ENCODE data around the gene REXO5. TPM values are rescaled to one million over a fixed set of nuclear protein-coding genes. Genes with fewer than 3 reads are reported as not detected.

The REXO5 gene
- total RNA-seq, 1 donor from 2014 or later = 1.8 TPM

DNA sequence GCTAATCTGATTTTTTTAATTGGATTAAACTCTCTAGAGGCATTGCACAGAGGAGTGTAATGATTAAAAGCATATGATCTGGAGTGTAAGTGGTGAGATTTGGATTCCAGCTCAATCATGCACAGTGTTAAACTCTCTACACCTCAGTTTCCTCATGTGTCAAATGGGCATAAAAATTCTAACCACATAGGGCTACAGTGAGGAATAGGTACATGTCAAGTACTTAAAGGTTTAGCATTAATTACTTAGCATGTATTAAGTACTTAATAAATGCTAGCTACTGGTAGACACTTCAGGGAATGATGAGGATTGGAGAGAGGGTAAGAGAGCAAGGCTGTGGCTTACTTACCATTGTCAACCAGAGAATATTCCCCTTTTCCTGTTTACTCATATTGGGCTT, 17.2 kb upstream of the REXO5 start:
- Mint-ChIP-seq H3K4me1 (ENCODE audit: low read depth, unreplicated experiment) (no peaks in the 10 kb centered on the region), H3K4me3 (ENCODE audit: unreplicated experiment) (no peak overlapping the region), H3K36me3 (ENCODE audit: low read depth, unreplicated experiment) (no peaks in the 10 kb centered on the region), H3K9me3 (ENCODE audit: unreplicated experiment) (no peaks in the 10 kb centered on the region), H3K27me3 (ENCODE audit: low read depth, unreplicated experiment) (no peaks in the 10 kb centered on the region), H3K27ac (ENCODE audit: unreplicated experiment) (no peak overlapping the region)
- Histone ChIP-seq H3K9me3 (ENCODE audit: insufficient read depth, low read depth, low read length) (no peaks in the 10 kb centered on the region), H3K36me3 (ENCODE audit: insufficient read depth, low read length) (no peaks in the 10 kb centered on the region), H3K4me3 (ENCODE audit: insufficient read depth, low read depth, low read length) (no peak overlapping the region), H2AFZ (ENCODE audit: low read depth, low read length) (no peak overlapping the region), H3K27ac (ENCODE audit: low read depth, low read length) (no peak overlapping the region), H3K4me2 (ENCODE audit: low read length) (no peak overlapping the region), H3K27me3 (ENCODE audit: insufficient read depth, low read length) (no peaks in the 10 kb centered on the region), H3K4me1 (ENCODE audit: insufficient read depth, low read length) (peaks cover 5% of the 10 kb centered on the region), H3K79me2 (ENCODE audit: insufficient read depth, low read length) (no peaks in the 10 kb centered on the region), H3K9ac (ENCODE audit: low read length) (no peak overlapping the region), H4K20me1 (ENCODE audit: insufficient read depth, low read length) (no peaks in the 10 kb centered on the region)
- no peak for DNase-seq (ENCODE audit: low read depth)
- FAIRE-seq = no peak
- TF ChIP-seq, protein P1, sequence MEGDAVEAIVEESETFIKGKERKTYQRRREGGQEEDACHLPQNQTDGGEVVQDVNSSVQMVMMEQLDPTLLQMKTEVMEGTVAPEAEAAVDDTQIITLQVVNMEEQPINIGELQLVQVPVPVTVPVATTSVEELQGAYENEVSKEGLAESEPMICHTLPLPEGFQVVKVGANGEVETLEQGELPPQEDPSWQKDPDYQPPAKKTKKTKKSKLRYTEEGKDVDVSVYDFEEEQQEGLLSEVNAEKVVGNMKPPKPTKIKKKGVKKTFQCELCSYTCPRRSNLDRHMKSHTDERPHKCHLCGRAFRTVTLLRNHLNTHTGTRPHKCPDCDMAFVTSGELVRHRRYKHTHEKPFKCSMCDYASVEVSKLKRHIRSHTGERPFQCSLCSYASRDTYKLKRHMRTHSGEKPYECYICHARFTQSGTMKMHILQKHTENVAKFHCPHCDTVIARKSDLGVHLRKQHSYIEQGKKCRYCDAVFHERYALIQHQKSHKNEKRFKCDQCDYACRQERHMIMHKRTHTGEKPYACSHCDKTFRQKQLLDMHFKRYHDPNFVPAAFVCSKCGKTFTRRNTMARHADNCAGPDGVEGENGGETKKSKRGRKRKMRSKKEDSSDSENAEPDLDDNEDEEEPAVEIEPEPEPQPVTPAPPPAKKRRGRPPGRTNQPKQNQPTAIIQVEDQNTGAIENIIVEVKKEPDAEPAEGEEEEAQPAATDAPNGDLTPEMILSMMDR (IDR thresholded peaks at IDR 0.05; ENCODE audit: insufficient read depth, low read depth, low read length) = no peak
- TF ChIP-seq EZH2 (IDR thresholded peaks at IDR 0.05; ENCODE audit: insufficient read depth, low read length) = no peak

- Histone ChIP-seq H3K4me2 (ENCODE audit: low read length) (no peak overlapping the region), H3K79me2 (ENCODE audit: insufficient read depth, low read length) (no peaks in the 10 kb centered on the region), H3K27ac (ENCODE audit: low read depth, low read length) (no peak overlapping the region), H4K20me1 (ENCODE audit: insufficient read depth, low read length) (no peaks in the 10 kb centered on the region), H3K9me3 (ENCODE audit: insufficient read depth, low read depth, low read length) (no peaks in the 10 kb centered on the region), H3K27me3 (ENCODE audit: insufficient read depth, low read length) (no peaks in the 10 kb centered on the region), H3K36me3 (ENCODE audit: insufficient read depth, low read length) (no peaks in the 10 kb centered on the region), H3K9ac (ENCODE audit: low read length) (no peak overlapping the region), H3K4me1 (ENCODE audit: insufficient read depth, low read length) (peaks cover 5% of the 10 kb centered on the region), H3K4me3 (ENCODE audit: insufficient read depth, low read depth, low read length) (no peak overlapping the region), H2AFZ (ENCODE audit: low read depth, low read length) (peak overlapping the region; percentile 41)
- H3K27me3 Mint-ChIP-seq (ENCODE audit: low read depth, unreplicated experiment) = no peaks in the 10 kb centered on the region
- no peak for TF ChIP-seq EZH2 (IDR thresholded peaks at IDR 0.05; ENCODE audit: insufficient read depth, low read length)
- TF ChIP-seq, protein P1 (IDR thresholded peaks at IDR 0.05; ENCODE audit: insufficient read depth, low read depth, low read length) = no peak
- no peaks in the 10 kb centered on the region for H3K36me3 Mint-ChIP-seq (ENCODE audit: low read depth, unreplicated experiment)
- no peaks in the 10 kb centered on the region for H3K9me3 Mint-ChIP-seq (ENCODE audit: unreplicated experiment)
- DNase-seq (ENCODE audit: low read depth) = peak; percentile 51
- FAIRE-seq = no peak
- no peaks in the 10 kb centered on the region for H3K4me1 Mint-ChIP-seq (ENCODE audit: low read depth, unreplicated experiment)
- no peak overlapping the region for H3K4me3 Mint-ChIP-seq (ENCODE audit: unreplicated experiment)
- no peak overlapping the region for H3K27ac Mint-ChIP-seq (ENCODE audit: unreplicated experiment)
Measured at GRCh38 chr16:20791923-20792612, 14.3 kb upstream of the REXO5 start.

DNA sequence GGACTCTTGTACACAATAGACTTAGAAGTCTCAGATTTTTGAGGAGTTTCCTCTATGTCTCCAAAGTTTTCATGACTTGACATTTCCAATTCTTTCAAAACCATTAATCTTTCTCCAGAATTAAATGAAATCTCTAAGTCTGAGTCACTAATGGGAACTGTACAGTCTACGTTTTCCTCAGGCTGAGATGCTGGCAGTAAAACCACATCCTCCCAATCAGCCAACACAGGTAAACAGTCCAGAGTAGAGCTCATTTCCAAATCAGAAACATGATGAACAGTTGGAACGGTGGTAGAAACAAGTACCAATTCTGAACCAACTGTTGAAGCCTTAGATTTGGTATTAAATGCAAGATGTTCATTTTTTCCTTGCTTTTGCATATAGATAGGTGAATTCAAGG, 8.0 kb upstream of the REXO5 start:
- no peaks in the 10 kb centered on the region for H3K27me3 Mint-ChIP-seq (ENCODE audit: low read depth, unreplicated experiment)
- no peaks in the 10 kb centered on the region for H3K79me2 ChIP-seq (ENCODE audit: insufficient read depth, low read length)
- H3K27me3 ChIP-seq (ENCODE audit: insufficient read depth, low read length) = no peaks in the 10 kb centered on the region
- FAIRE-seq (no peak), DNase-seq (ENCODE audit: low read depth) (no peak)
- H3K4me3 ChIP-seq (ENCODE audit: insufficient read depth, low read depth, low read length) = no peak overlapping the region
- H3K4me3 Mint-ChIP-seq (ENCODE audit: unreplicated experiment) = no peak overlapping the region
- no peak overlapping the region for H3K4me2 ChIP-seq (ENCODE audit: low read length)
- H2AFZ ChIP-seq (ENCODE audit: low read depth, low read length) = no peak overlapping the region
- H3K27ac Mint-ChIP-seq (ENCODE audit: unreplicated experiment) = no peak overlapping the region
- no peak overlapping the region for H3K9ac ChIP-seq (ENCODE audit: low read length)
- H3K9me3 ChIP-seq (ENCODE audit: insufficient read depth, low read depth, low read length) = no peaks in the 10 kb centered on the region
- H3K4me1 ChIP-seq (ENCODE audit: insufficient read depth, low read length) = no peaks in the 10 kb centered on the region
- H3K4me1 Mint-ChIP-seq (ENCODE audit: low read depth, unreplicated experiment) = no peaks in the 10 kb centered on the region
- peaks cover 3% of the 10 kb centered on the region for H3K36me3 Mint-ChIP-seq (ENCODE audit: low read depth, unreplicated experiment)
- no peak overlapping the region for H3K27ac ChIP-seq (ENCODE audit: low read depth, low read length)
- no peaks in the 10 kb centered on the region for H3K9me3 Mint-ChIP-seq (ENCODE audit: unreplicated experiment)
- TF ChIP-seq EZH2 (IDR thresholded peaks at IDR 0.05; ENCODE audit: insufficient read depth, low read length) = no peak
- TF ChIP-seq, protein P1 (IDR thresholded peaks at IDR 0.05; ENCODE audit: insufficient read depth, low read depth, low read length) = no peak
- no peaks in the 10 kb centered on the region for H4K20me1 ChIP-seq (ENCODE audit: insufficient read depth, low read length)
- H3K36me3 ChIP-seq (ENCODE audit: insufficient read depth, low read length) = no peaks in the 10 kb centered on the region
